Measurements from ENCODE around the gene MC5R. TPM values are rescaled to one million over a fixed set of nuclear protein-coding genes. Genes with fewer than 3 reads are reported as not detected.
A peak's percentile ranks its signal among the peaks of the same experiment; 100 is the strongest.

The MC5R gene
- total and polyA plus RNA-seq, 4 donors = not detected

- H3K4me1 ChIP-seq (ENCODE audit: control insufficient read depth in 4 of 4, insufficient read depth in 4 of 4, low read length in 3 of 4) = peaks cover 0 to 9% (median 4%) of the 10 kb centered on the region in 4 donors
- no peaks in the 10 kb centered on the region for H3K9me3 ChIP-seq (ENCODE audit: control insufficient read depth in 4 of 4, low read length in 3 of 4)
- no peak for TF ChIP-seq GABPA (IDR thresholded peaks at IDR 0.05 in 1 of 2, conservative IDR thresholded peaks at IDR 0.05 in 1 of 2)
- H3K27ac ChIP-seq (ENCODE audit: low read depth in 1 of 2, low read length in 2 of 2) = no peak overlapping the region
- no peaks in the 10 kb centered on the region for H3K27me3 ChIP-seq (ENCODE audit: control insufficient read depth in 4 of 4, insufficient read depth in 4 of 4, low read length in 3 of 4)
- WGBS = 94% methylated on average over 11 of the region's 11 CpGs
- no peak overlapping the region for H3K9ac ChIP-seq (ENCODE audit: low read depth in 1 of 2, low read length in 2 of 2)
- H3K36me3 ChIP-seq (ENCODE audit: control insufficient read depth in 4 of 4, insufficient read depth in 3 of 4, low read depth in 1 of 4, low read length in 3 of 4) = no peaks in the 10 kb centered on the region
- no peak for DNase-seq (ENCODE audit: low spot score)
- no peak overlapping the region for H3K4me3 ChIP-seq (ENCODE audit: low read depth in 1 of 3, low read length in 3 of 3)
Observed at GRCh38 chr18:13799396-13799795, 24.6 kb upstream of the MC5R start.

GRCh38 chr18:13800505-13801259 lies 23.3 kb upstream of the MC5R start:
- H3K27me3 ChIP-seq (ENCODE audit: control insufficient read depth in 4 of 4, insufficient read depth in 4 of 4, low read length in 3 of 4) = no peaks in the 10 kb centered on the region
- H3K9ac ChIP-seq (ENCODE audit: low read depth in 1 of 2, low read length in 2 of 2) = no peak overlapping the region
- no peak overlapping the region for H3K27ac ChIP-seq (ENCODE audit: low read depth in 1 of 2, low read length in 2 of 2)
- WGBS = 14% methylated on average over 30 of the region's 30 CpGs
- H3K36me3 ChIP-seq (ENCODE audit: control insufficient read depth in 4 of 4, insufficient read depth in 3 of 4, low read depth in 1 of 4, low read length in 3 of 4) = no peaks in the 10 kb centered on the region
- H3K9me3 ChIP-seq (ENCODE audit: control insufficient read depth in 4 of 4, low read length in 3 of 4) = no peaks in the 10 kb centered on the region
- H3K4me1 ChIP-seq (ENCODE audit: control insufficient read depth in 4 of 4, insufficient read depth in 4 of 4, low read length in 3 of 4) = peaks cover 0 to 9% (median 4%) of the 10 kb centered on the region in 4 donors
- peak overlapping the region; percentile 30 to 44 (median 44) for H3K4me3 ChIP-seq (ENCODE audit: low read depth in 1 of 3, low read length in 3 of 3)
- TF ChIP-seq ATF3 (IDR thresholded peaks at IDR 0.05) = no peak
- peak; percentile 84 to 87 for TF ChIP-seq RAD21 (IDR thresholded peaks at IDR 0.05)
- TF ChIP-seq HNF4G (IDR thresholded peaks at IDR 0.05) = no peak
- no peak for TF ChIP-seq ZBTB33 (IDR thresholded peaks at IDR 0.05)
- no peak for TF ChIP-seq MAX (IDR thresholded peaks at IDR 0.05)
- TF ChIP-seq GABPA (IDR thresholded peaks at IDR 0.05 in 1 of 2, conservative IDR thresholded peaks at IDR 0.05 in 1 of 2) = no peak
- TF ChIP-seq NR2F2 (IDR thresholded peaks at IDR 0.05) = no peak
- no peak for TF ChIP-seq SP1 (IDR thresholded peaks at IDR 0.05)
- TF ChIP-seq RXRA (IDR thresholded peaks at IDR 0.05) = peak in 1 of 2 donors; percentile 14
- no peak for TF ChIP-seq YY1 (IDR thresholded peaks at IDR 0.05)
- TF ChIP-seq HNF4A (conservative IDR thresholded peaks at IDR 0.05) = no peak
- TF ChIP-seq EGR1 (IDR thresholded peaks at IDR 0.05; ENCODE audit: low read depth in 2 of 2) = peak; percentile 39 to 68
- peak; percentile 61 for TF ChIP-seq CTCF (IDR thresholded peaks at IDR 0.05; ENCODE audit: low read depth, low read length, missing input control)
- no peak for TF ChIP-seq REST (IDR thresholded peaks at IDR 0.05)
- TF ChIP-seq JUND (IDR thresholded peaks at IDR 0.05) = no peak
- no peak for TF ChIP-seq FOXA2 (IDR thresholded peaks at IDR 0.05)
- no peak for TF ChIP-seq TAF1 (conservative IDR thresholded peaks at IDR 0.05)
- no peak for TF ChIP-seq FOXA1 (IDR thresholded peaks at IDR 0.05)
- DNase-seq (ENCODE audit: low spot score) = peak; percentile 68
